Muscle of arm (tissue), 14 donors: ENCODE measurements around the gene CDKL4. TPM values are rescaled to one million over a fixed set of nuclear protein-coding genes. Genes with fewer than 3 reads are reported as not detected.
"Not testable (repeated sequence)": the region's sequence is repeated elsewhere in the genome, so short reads cannot be mapped to it uniquely, and the experiment has no call there.

ENCODE experiments used
- DNase-seq: peaks from one replicate; pipeline ENCODE4 v3.0.0-alpha.2; 2013
- long read RNA-seq, 11 donors: transcript quantifications; one replicate each; lab custom pipeline, GENCODE V29; 2026
- polyA plus RNA-seq, 12 donors: library from polyadenylated mRNA; unstranded; fragments of 120-200 nt; gene quantifications; one replicate each; pipeline ENCODE4 v1.2.1, GENCODE V29; 2013; ENCODE audit not compliant: insufficient read length in 12 of 12

CDKL4 gene
- polyA plus RNA-seq: under 1 TPM in 8 of 12 donors, not detected in 4; 0.16 to 0.79 (median 0.26) TPM
- long read RNA-seq, donor 1: 0 reads
- long read RNA-seq, donor 2: 0 reads
- long read RNA-seq, donor 3: 0 reads
- long read RNA-seq, donor 4: 0 reads
- long read RNA-seq, donor 5: 0 reads
- long read RNA-seq, donor 6: 0 reads
- long read RNA-seq, donor 7: 0 reads
- long read RNA-seq, donor 8: 0 reads
- long read RNA-seq, donor 9: 0 reads
- long read RNA-seq, donor 10: 0 reads
- long read RNA-seq, donor 11: 0 reads

DNA sequence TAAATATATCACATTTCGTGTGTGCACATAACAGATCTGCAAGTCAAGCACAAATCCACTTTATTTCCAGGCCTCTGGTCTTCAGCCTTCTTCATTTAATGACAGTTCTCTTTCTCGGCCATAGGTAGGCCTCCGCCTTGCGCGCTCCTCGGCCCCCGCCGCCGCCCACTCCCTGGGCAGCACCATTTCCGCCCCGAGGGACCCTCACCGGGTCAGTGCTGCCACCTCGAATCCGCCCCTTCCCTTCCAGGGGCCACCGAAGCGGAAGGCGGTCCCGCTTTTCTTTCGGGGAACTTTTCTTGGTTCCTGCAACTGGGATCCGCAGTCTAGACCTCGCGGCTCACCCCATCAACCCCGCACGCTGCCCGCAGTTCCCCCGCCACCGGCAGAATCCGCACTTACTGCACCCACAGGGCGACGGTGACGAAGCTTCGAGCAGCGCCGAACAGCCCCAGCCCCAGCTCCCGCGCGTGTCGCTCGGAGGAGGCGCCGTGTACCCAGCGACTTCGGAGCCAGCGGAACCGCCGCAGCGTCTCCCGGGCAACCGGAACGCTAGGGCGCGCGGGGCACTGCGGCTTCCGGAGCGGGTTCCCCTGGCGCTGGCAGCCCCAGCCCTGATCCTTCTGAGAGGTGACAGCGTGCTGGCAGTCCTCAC lies at the start of gene CDKL4:
Gene CDKL4 (minus strand): TSS at position 502 of the 655 bp plus-strand sequence.
- no peak for DNase-seq

DNA sequence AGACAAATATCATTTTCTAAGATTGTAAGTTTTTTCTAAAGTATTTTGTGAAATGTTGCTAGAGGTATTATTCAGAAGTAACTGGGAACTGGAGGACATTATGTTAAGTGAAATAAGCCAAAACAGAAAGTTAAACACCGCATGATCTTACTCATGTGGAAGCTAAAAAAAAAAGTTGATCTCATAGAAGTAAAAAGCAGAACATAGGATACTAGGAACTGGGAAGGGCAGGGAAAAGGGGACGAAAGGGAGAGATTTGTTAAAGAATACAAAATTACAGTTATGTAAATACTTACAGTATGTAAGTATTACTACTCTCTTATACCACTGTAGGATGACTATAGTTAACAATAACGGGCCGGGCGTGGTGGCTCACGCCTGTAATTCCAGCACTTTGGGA lies 46.7 kb upstream of the CDKL4 start:
- DNase-seq: no peak

DNA sequence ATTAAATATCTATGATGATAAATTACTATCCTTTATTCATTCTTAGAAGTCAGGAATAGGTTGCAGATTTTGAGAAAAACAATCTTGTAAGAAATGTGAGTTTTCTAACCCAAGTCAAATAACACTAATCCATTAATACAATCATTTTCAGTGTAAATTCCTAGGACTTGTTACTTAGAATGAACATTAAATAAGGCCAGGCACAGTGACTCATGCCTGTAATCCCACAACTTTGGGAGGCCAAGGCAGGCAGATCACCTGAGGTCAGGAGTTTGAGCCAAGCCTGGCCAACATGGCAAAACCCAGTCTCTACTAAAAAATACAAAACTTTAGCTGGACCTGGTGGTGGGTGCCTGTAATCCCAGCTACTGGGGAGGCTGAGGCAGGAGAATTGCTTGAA lies 45.8 kb upstream of the CDKL4 start:
- DNase-seq: no peak

DNA sequence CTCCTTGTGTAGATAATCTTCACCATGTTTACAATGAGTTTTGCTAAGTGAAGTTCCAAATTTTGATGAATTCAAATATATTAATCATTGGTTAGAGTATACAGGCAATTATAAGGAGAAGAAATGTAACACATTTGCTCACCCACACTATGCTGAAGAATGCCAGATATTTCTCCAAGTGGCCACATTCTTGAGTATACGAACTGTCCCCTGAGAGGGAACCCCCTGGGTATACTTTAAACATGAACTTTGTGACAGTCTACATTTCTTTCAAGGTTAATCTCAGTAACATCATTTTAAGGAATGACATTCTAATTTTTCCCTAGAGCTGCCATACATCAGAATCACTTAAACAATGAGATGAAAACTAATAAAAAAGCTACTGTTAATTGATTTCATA lies 39.8 kb upstream of the CDKL4 start:
- DNase-seq: no peak

DNA sequence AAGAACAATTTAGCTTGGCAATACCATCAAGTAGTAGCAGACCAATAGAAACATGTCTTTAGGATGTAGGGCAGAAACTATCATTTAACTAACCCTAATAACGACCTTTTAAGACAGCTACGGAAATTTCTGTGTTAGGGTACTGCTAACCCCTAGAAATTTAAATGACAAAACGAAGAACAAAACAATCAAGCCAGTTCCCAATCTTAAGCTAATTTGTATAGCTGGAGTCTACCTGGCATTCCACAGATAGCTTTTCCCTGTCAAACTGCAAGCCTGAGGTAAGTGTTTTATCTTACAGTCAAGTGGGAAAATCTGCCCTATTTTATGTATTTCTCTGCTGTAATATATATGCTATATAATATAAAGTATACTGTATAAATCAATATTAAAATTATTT lies 37.6 kb upstream of the CDKL4 start:
- no peak for DNase-seq

DNA sequence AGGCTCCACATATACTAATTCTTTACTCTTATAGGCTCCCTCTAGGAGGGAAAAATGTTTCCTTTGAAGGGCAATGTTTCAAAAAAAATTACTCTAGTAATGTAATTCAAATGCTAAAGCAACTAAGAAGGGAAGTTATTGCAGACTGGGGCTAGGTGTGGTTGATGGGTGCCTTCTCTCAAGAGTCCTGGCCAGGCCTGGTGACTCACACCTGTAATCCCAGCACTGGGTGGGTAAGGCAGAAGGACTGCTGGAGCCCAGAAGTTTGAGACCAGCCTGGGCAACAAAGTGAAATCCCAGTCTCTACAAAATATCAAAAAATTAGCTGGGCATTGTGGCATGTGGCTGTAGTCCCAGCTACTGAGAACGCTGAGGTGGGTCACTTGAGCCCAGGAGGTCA lies 31.2 kb upstream of the CDKL4 start:
- no peak for DNase-seq

DNA sequence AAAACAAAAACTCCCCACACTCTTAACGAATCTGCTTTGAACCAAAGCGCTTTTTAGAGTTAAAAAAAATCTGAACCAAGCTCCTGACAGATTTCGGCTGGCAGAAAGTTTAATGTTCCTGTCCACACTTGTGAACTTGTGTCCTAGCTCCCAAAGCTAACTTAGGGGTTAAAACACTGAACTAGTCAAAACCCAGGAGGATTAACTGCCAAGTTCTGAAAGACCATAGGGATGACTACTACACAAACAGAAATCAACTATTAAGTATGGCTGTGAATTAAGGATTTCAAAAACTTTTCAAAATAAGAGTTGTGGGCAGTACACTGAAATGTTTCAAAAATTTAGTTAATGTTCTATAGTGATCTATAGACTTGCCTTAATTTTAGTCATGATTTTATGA lies 26.2 kb upstream of the CDKL4 start:
- DNase-seq: no peak

DNA sequence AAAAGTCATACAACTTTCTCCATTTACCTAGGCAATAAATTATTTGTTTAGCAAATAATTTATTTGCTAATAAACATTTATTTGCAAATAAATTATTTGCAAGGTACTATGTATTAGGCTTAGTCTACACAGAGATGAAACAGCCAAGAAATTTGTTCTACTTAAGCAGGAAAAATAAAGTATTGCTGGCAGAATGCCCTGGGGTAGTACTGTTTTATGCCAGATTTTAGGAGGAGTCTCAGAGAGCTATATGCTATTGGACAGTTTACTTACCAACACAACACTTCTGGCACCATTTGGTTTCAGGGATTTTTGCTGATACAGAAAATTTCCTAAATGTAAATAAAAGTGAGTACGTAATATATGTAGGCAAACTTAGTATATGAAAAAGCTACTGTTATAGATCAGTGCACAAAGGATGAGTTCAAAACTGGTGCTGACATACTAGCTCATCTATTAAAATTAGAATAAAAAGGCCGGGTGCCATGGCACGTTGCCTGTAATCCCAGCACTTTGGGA lies 23.2 kb upstream of the CDKL4 start:
- DNase-seq: peak; percentile 20

DNA sequence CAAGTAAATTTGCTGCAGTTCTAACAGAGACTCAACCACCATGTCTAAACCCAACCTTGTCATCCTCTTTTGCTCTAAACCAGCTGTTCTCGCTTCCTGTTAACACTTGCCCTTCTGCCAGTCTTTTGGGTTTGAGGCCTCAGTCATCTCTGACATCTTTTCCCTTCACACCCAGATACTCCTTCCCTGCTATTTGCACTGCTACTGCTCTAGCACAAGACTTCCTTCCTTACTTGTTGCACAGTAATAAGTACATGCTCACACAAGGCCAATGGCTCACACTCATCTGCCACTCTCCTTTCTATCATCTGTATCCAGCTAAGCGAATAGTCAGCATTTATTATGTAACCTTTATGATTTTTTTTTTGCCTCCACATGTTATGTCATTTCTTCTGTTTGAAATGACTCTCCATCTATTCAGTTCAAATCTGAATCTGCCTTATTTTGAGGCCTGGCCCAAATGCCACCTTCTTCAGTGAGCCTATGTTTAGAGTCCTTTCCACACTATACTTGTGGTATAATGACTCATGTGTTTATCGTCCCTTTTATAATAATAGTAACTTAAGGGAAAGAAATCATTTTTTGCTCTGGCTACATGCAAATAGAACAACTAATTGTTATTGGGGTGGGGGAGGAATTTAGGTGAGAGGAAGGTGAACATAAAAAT lies 22.5 kb upstream of the CDKL4 start:
- no peak for DNase-seq

DNA sequence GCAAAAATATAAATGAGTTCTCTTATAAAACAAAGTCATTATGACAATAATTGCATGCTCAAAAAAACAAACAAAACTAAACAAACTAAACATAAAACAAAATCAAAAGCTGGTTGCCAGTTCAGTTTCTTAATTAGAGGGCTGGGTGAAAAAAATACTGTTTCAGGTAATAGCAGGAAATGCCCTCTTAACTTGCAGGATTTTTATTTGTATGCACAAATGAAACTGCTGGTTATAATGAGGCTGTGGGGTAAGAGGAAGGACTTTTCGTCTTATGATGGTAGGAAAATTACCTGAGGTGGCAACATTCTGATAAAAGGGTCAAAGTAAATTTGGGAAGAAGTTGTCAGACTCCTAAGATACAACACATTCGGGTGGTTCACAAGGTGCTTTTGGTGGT lies 21.5 kb upstream of the CDKL4 start:
- no peak for DNase-seq

DNA sequence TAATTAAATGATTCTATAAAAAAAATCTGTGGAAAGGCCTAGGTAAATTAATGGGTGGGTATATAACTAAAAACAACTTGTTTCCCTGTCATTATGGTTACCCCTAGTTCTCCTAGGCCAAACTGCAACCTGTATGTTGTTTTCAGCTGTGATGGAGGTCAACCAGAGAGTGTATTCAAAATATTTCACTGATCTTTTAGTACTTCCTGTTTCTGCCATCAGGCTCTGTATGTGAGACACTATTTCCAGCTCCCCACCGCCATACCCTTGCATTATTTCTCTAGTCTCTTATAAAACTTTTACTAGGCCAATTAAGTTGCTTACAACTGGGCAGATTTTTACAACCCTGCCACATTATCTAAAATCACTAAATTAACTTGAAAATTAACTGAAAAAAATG lies 21.0 kb upstream of the CDKL4 start:
- DNase-seq: no peak

DNA sequence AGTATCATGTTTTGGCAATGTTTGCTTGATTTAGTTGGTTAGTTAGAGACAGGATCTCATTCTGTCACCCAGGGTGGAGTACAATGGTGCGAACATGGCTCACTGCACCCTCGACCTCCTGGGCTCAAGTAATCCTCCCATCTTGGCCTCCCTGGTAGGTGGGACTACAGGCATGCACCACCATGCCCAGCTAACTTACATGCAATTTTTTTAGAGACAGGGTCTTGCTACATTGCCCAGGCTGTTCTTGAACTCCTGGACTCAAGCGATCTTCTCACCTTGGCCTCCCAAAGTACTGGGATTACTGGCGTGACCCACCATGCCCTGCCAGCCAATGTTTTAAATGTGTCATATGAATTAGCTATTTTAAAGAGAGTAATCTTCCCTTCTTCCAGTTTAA lies 16.3 kb upstream of the CDKL4 start:
- DNase-seq: no peak

DNA sequence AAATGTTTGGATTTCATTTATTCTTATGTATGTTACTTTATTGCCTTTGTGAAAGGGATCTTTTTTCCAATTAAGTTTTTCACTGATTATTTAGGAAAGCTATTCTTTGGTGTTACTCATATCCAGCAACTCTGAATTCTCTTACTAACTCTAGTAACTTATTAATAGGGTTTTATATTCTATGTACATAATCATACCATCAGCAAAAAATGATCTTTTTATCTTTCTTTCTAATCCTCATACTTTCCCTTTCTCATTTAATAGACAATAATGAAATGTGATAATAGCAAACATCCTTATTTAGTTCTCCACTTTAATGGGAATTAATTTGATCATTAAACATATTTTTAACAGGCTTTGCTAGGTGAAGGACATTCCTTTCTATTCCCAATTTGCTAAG lies 12.3 kb upstream of the CDKL4 start:
- no peak for DNase-seq

DNA sequence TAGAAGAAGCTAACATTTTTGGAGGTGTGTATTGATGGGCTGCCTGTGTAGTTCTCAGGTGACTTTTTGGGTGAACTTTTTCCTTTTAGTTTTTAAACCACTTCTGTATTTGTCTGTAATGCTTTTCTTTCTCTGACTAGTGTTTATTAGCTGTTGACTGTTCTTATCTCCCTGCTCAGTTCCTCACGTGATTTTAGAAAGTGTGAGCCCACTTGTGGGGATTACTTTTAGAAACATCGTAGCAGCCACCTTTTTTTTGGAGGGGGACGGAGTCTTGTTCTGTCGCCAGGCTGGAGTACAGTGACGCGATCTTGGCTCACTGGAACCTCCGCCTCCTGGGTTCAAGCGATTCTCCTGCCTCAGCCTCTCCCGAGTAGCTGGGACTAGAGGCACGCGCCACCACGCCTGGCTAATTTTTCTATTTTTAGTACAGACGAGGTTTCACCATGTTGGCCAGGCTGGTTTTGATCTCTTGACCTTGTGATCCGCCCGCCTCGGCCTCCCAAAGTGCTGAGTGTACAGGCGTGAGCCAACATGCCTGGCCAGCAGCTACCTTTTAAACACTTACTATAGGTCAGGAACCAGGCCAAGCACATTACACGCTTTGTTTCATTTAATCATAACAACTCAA lies 9.2 kb upstream of the CDKL4 start:
- DNase-seq: no peak

DNA sequence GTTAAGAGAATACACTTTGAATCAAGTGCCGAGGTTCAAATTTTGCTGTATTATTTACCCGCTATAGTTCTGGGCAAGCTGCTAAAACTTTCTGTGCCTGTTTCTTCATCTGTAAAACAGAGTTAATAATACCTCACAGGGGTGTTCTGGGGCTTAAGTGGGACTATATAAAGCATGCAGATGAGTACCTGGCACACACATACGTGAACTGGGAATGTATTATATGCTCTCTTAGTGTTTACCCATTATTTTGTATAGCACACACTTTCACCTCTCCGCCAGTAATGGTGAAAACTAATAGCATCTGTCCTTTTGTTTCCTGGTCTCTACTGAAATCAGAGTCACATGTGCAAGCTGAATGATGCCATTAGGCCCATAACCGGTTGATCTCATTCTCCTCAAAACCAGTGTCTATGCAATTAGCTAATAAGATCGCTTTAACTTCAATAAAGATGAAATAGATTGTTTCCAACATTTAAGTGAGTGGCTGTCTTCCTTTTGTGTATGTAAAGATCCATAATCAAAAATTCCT lies 3.8 kb upstream of the CDKL4 start:
- DNase-seq: no peak

DNA sequence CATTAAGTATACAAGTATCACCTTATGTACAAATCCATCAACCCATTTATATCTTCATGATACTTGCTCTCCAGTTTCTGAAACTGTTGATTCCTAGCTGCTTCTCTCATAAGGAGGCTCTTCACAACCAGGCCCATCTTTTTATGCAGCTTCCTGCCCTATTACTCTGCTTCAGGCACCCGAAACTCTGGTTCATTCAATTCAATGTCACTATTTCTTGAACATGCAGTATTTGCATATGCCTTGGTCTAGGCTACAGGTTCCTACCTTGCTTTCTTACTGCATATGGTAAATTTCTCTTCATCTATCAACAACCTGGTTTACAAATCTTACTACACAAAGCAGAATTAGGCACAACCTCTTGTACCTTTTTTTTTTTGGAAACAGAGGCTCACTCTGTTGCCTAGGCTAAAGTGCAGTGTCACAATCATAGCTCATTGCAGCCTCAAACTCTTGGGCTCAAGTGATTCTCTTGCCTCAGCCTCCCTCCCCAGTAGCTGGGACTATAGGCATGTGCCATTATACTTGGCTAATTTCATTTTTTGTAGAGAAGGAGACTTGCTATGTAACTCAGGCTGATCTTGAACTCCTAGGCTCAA lies 2.7 kb upstream of the CDKL4 start:
- DNase-seq: no peak

DNA sequence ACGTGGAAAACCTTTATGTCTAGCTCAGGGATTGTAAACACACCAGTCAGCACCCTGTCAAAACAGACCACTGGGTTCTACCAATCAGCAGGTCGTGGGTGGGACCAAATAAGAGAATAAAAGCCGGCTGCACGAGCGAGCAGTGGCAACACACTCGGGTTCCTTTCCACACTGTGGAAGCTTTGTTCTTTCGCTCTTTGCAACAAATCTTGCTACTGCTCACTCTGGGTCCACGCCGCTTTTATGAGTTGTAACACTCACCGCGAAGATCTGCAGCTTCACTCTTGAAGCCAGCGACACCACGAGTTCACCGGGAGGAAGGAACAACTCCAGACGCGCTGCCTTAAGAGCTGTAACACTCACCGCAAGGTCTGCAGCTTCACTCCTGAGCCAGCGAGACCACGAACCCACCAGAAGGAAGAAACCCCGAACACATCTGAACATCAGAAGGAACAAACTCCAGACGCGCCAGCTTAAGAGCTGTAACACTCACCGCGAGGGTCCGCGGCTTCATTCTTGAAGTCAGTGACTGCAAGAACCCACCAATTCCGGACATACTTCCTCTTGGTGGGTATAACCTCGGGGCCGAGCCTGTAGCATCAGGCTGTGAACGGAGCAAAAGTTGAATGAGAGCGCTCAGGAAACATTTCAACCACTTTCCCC lies 1.3 kb upstream of the CDKL4 start:
- not testable (repeated sequence) for DNase-seq

DNA sequence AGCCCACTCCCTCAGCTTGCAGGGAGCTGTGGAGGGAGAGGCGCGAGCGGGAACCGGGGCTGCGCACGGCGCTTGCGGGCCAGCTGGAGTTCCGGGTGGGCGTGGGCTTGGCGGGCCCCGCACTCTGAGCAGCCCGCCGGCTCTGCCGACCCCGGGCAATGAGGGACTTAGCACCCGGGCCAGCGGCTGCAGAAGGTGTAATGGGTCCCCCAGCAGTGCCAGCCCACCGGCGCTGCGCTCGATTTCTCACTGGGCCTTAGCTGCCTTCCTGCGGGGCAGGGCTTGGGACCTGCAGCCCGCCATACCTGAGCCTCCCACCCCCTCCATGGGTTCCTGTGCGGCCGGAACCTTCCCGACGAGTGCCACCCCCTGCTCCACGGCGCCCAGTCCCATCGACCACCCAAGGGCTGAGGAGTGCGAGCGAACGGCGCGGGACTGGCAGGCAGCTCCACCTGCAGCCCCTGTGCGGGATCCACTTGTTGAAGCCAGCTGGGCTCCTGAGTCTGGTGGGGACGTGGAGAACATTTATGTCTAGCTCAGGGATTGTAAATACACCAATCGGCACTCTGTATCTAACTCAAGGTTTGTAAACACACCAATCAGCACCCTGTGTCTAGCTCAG lies 582 bp upstream of the CDKL4 start:
- DNase-seq: not testable (repeated sequence)

DNA sequence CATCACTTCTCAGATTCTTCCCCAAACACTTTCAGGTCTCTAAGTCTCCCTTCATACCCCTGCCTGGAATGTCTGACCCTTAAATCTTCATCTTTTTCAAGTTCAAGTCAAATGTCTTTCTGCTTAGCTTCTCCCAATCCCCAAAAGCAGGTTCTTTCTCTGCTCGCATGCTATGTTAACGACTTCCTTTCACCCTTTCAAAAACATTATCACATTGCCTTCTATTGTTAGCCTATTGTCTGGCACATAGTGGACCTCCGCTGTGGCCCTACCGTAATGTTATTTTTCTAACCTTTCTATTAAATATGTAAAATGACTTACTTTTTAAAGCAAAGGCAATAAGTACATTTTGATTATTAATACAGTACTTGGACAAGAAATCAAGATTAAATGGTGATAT lies 2.2 kb downstream of the CDKL4 start:
- DNase-seq: no peak

DNA sequence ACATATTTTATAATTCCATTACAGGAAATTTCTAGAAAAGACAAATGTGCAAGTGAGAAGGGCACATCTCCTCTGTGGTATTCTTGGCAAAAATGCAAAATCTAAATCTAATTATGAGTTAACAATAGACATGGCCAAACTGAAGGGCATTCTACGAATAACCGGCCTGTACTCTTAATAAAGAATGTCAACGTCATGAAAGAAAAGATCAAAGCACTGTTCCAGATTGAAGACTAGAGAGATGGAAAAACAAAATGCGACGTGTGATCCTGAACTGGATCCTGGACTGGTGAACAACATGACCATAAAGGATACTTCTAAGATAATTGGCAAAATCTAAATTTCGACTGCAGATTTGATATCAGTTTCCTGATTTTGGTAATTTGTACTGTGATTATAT lies 3.0 kb downstream of the CDKL4 start:
- DNase-seq: no peak

DNA sequence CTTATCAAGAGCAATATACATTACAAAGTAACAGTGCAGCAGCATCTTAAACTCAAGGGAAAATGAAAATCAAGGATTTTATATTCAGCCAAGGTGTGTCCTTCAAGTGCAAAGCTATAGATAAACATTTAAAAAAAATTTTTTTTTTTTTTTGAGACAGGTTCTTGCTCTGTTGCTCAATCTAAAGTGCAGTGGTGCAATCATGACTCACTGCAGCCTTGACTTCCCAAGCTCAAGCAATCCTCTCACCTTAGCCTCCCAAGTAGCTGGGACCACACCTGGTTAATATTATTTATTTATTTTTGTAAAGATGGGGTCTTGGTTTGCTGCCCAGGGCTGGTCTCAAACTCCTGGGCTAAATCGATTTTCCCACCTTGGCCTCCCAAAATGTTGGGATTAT lies 9.0 kb downstream of the CDKL4 start:
- DNase-seq: no peak
